ENCODE data around the gene SNX21.
"Not testable (repeated sequence)": the region's sequence is repeated elsewhere in the genome, so short reads cannot be mapped to it uniquely, and the experiment has no call there.

The SNX21 gene

GRCh38 chr20:45821947-45822346, 11.7 kb upstream of the SNX21 start:
- no peak for DNase-seq

DNA sequence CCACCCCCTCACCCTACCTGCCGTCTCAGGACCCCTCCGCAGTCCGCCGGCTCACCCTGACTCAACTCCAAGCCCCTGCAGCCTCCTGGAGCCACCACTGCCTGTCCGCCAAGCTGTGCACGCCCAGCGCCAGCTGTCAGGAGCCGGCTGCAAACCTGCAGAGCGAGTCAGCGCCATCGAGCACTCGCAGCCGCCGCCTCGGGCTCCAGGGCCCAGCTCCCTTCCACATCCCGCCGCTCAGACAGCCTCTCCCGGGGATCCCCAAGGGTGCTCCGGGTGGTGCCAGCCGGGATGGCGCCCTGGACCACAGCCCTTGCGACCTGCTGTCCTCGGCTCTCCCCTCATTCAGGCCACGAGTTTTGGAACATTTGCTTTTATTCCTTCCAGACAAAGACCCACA, 10.7 kb upstream of the SNX21 start:
- DNase-seq, result peak; percentile 60

- DNase-seq, result peak; percentile 57
These were observed 9.4 kb upstream of the SNX21 start for GRCh38 chr20:45823949-45824835.

DNA sequence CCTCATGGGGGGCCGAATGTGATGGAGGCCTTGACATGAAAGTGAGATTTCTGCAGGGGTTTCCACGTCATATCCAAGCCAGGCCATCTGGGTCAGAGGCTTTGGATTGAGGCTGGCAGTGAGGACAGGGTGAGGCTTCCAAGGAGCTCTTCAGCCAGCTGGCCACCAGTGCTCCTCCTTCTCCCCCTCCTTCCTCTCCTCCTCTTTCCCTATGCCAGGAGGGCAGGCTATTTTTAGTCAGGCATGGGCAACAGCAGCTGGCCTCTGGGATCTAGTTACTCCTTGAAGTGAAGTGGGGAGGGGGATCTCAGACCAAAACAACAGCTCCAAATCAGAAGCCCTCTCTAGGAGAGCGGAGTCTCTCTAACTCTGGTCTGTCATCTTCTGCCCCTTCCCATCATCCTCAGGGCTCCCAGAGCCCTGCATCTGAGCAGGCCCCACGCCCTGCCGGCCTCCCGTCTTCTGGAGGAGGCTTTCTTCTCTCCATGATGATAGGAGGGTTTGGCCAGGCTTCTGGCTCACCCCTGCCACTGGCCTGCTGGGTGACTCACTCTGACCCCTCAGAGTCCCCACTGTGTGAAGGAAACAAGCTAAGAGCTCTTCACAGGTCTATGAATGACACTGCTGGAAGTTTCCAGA, 7.1 kb upstream of the SNX21 start:
- no peak for DNase-seq

DNA sequence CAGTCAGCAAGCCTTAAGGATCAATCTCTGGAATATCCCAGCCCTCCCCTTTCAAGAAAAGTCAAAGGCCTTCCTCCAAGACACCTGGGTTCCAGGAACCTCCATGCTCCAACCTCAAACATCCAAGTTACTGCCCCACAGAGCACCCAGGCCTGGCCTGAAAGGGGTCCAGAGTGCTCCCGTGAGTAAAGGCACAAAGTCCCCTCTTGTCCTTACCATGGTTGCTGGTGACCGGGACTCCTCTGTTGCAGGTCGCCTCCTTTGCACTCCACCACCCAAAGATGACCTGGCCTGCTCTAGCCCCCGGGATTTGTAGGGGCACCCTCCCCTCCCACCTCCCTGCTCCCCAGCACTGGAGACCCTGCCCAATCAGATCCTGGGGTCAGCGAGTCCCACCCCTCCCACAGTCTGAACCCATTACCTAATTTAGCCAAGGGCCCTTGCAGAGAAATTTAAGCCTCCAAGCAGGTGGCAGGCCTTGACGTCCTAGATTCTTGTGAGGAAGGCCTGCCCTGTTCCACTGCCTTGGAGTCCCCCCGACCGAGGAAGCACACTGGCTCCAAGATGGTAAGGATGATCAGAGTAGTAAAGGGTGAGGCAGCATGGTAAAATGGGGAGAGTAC, 6.5 kb upstream of the SNX21 start, which contains the start of gene TNNC2:
Gene TNNC2, minus strand, starts transcription at position 283 of the 623 bp plus-strand sequence. Its CDS starts 64 bp downstream, at position 219.
- DNase-seq, result no peak

DNA sequence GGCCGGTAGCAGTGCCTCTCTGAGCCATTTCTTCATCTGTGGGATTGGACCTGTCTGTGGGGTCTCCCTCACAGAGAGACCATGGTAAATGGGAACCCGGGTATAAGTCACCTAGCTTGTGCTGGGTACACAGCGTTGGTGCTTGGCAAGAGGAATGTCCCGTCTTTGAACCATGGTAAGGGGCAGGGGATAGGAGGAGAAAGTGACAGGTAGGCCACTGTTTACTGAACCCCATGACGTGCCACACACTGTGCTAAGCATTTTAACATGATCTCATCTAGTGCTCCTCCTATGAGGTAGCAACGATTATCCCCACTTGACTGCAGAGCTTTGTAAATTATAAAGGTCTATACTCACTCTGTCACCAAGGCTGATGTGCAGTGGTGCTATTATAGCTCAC, 5.9 kb upstream of the SNX21 start:
- no peak for DNase-seq

GRCh38 chr20:45828589-45828988, 5.0 kb upstream of the SNX21 start:
- no peak for DNase-seq

DNA sequence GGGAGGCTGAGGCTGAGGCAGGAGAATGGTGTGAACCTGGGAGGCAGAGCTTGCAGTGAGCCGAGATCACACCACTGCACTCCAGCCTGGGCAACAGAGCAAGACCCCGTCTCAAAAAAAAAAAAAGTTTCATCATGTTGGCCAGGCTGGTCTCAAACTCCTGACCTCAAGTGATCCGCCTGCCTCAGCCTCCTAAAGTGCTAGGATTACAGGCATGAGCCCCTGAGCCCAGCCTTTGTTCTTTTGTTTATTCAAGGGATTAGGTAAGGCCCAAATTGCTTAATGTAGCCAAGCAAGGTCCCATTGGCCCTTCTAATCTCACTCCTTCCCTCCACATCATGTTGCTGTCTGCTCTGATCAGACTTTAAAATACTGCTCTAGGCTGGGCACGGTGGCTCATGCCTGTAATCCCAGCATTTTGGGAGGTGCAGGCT, 3.9 kb upstream of the SNX21 start:
- DNase-seq, result not testable (repeated sequence)

DNA sequence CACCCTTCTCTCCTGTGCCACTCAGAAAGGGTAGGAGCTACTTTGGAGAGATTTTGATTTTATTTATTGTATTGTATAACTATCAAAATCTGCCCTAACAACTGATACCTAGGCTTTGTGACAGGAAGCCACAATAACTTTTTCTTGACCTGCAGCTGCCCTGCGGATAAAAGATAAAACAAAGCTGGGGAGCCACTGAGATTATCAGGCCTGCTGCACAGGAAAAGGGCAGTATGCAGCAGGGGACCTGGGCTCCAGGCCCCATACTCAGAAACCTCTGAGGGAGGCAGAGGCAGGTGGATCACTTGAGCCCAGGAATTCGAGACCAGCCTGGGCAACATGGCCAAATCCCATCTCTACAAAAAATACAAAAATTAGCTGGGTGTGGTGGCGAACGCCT, 980 bp upstream of the SNX21 start:
- no peak for DNase-seq

GRCh38 chr20:45833883-45834796, 541 bp downstream of the SNX21 start:
- DNase-seq, result peak; percentile 97

GRCh38 chr20:45834797-45835161, 1.2 kb downstream of the SNX21 start:
- no peak for DNase-seq

DNA sequence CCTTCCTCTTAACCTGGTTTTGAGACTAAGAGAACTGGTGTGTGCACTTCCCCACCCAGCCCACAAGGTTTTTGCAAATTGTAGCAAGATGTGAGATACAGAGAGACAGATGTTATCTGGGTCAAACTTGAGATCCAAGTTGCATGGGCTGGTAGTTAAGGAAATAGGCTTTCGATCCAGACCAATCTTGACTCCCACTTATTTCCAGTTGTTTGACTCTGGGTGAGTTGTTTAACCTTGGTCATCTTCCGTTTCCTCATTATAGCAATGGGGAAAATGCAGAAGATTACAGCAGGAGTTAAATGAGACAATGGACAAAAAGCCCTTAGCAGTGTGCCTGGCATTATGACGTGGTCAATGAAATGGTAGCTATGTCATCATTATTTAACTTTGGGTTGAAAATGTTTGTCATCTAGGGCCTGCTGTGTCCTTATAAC, 1.7 kb downstream of the SNX21 start:
- DNase-seq, result no peak

DNA sequence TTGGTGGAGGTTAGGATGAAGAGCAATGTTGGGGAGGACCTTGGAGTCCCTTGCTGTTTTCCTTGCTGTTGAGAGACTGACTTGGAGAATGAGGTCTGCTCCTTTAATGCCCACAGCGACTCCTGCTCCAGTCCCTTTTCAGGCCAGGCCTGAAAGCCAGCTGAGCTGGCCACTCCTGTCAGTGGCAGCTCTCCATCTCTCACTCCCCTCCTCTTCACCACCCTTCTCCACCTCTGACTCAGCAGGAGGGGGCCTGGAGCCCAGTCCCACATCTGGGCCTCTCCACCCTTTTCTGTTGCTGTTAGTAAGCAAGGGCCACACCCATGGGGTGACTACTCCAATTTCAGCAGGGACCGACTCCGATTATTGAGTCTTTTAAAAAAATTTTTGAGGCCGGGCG, 2.2 kb downstream of the SNX21 start:
- no peak for DNase-seq

DNA sequence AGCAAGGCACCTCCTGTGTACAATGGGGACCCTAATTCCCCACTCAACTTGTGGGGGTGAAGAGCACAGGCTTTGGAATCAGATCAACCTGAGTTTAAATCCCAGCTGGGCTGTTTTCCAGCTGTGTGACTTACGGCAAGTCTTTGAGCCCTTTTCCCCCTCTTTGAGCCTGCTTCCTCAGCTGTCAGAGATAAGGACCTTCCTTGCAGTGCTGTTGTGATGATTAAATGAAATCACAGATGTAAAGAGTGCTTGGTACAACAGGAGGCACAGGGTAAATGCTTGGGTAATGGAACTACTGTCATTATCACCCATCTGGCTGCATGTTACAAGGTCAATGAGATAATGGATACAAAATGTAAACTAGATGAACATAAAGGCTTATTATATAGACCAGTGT, 3.2 kb downstream of the SNX21 start:
- DNase-seq, result no peak

- no peak for DNase-seq
These were observed 7.2 kb downstream of the SNX21 start for GRCh38 chr20:45840700-45841198.

DNA sequence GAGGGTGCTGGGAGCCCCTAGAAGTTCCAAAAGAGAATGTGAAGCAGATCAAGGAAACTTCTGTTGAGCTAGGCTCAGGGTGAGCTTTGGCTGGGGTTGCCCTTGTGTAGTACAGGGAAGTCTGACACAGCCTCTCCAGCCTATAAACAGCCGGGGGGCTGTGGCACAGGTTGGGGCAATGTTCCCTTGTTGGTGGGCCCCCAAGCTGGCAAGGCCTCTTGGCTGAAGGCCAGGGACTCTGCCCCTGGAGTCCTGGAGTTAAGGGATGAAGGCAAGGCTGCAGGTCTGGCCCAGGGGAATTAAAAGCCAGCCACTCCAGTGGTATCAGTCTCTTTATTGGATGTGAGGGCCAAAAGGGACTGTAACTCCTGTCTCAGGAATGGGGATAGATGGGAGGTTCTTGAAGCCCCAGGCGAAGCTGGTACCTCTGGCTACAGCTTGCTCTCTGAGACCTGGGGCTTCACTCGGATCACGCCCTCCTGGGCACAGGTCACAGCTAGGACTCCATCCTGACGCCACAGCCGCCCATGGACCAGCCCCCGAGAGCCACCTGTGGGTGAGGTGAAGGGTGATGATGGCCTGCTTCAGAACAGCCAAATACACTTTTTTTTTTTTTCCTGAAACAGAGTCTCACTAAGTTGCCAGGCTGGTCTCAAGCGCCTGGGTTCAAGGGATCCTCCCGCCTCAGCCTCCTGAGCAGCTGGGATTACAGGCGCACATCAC, 8.0 kb downstream of the SNX21 start:
- no peak for DNase-seq

- DNase-seq, result no peak
These were observed 8.7 kb downstream of the SNX21 start for GRCh38 chr20:45842169-45842812.

DNA sequence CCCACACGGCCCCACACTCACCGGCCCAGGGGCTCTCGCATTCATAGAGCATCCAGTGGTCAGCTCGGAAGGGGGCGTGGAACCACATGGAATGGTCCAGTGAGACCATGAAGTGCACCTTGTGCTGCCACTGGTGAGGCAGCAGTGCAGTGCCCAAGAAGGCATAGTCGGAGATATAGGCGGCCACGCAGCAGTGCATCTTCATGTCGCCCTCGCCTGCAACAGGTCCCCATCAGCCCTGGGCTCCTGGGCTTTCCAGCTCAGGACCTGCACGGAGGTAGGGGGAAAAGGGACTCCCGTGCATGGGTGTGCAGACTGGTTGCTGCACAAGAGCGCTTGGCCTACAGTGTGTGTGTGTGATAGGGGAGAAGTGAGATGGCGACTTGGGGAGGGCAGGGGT, 9.9 kb downstream of the SNX21 start:
- no peak for DNase-seq

DNA sequence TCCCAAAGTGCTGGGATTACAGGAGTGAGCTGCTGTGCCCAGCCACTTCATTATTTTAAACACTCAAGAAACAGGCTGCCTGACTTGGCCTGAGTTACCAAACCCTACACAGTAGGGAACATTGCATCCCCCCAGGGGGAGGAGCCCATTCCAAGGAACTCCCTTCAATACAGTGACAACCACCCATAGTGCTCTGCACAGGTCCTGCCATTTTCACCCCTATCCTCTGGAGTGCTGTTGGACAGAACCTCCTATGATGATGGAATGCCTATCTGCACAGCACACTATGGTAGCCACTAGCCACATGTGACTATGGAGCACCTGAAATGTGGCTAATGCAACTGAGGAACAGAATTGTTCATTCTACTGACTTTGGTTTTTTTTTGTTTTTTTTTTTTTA, 11.9 kb downstream of the SNX21 start:
- DNase-seq, result no peak

DNA sequence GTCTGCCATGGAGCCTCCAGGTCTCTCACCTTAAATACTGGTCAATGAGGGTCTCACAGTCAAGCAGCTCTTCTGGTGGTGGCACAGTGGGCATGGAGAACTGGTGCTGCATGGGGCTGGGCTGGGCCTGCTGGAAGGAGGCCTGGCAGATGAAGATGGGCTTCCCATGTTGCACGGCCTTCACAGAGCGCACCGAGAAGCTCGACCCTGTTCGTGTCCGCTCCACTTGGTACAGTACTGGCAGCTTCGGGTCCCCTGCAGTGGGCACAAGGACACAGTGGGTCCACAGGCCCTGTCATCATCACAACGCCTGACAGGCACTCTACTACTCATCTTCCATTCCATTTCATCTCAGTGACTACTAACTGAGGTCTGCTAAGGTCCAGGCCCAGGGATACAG, 14.8 kb downstream of the SNX21 start:
- DNase-seq, result no peak
